ENCODE results near the gene TAOK3.

The TAOK3 gene

DNA sequence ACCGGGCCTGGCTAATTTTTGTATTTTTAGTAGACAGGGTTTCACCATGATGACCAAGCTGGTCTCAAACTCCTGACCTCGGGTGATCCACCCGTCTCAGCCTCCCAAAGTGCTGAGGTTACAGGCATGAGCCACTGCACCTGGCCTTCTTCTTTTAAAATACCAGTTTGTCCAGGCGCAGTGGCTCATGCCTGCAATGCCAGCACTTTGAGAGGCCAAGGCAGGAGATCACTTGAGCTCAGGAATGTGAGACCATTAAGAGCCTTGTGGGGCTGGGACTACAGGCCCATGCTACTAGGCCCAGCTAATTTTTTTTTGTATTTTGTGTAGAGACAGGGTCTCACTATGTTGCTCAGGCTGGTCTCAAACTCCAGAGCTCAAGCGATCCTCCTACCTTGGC, 244.8 kb downstream of the TAOK3 start:
- DNase-seq, result no peak

DNA sequence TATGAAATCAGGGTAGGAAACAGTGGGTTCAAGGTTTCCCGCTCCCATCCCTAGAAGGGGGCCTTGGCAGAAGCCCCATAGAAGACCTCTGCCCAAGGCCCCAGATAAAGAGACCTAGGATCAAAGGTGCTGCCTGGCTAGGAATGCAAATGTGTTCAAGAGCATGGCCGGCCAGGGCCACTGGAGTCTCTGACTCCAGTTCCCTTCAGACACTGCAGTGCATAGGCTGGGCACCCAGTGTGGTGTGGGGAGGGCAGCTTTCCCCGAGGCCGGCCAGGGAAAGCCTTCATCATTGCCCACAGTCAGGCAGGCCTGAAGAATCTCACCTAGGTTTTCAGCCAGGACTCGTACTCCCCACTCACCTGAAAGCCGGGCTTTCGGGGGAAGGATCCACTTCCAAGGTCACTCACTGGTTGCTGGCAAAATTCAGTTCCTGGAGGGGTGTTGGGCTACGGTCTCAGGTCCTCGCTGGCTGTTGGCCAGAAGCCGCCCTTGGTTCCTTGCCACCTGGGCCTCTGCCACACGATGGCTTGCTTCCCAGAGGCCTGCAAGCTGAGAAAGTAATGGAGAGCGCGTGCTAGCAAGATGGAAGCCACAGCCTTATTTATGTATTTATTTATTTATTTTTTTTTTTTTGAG, 246.5 kb downstream of the TAOK3 start:
- no peak for DNase-seq

DNA sequence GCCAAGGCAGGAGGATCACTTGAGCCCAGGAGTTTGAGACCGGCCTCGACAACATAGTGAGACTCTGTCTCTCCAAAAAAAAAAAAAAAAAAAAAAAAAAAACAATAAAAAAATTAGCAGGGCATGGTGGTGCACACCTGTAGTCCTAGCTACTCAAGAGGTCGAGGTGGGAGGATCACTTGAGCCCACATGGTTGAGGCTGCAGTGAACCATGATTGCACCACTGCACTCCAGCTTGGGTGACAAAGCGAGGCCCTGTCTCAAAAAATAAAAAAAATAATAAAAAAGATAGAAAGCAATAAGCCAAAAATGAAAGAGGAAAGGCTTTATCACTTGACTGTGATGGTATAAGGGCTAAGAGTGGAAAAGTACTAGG, 247.0 kb downstream of the TAOK3 start:
- DNase-seq, result no peak

GRCh38 chr12:118124333-118124874, 248.3 kb downstream of the TAOK3 start:
- DNase-seq, result no peak

DNA sequence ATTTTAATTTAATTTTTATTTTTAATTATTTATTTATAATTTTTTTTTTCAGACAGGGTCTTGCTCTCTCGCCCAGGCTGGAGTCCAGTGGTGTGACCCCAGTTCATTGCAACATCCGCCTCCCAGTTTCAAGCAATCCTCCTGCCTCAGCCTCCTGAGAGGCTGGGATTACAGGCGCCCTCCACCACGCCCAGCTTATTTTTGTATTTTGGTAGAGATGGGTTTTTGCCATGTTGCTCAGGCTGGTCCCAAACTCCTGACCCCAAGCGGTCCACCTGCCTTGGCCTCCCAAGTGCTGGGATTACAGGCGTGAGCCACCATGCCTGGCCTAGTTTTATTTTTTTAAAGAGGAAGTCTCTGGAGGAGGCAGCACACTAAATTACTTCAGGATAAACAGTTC, 250.4 kb downstream of the TAOK3 start:
- no peak for DNase-seq

GRCh38 chr12:118120579-118121363, 251.9 kb downstream of the TAOK3 start:
- DNase-seq, result peak; percentile 78

DNA sequence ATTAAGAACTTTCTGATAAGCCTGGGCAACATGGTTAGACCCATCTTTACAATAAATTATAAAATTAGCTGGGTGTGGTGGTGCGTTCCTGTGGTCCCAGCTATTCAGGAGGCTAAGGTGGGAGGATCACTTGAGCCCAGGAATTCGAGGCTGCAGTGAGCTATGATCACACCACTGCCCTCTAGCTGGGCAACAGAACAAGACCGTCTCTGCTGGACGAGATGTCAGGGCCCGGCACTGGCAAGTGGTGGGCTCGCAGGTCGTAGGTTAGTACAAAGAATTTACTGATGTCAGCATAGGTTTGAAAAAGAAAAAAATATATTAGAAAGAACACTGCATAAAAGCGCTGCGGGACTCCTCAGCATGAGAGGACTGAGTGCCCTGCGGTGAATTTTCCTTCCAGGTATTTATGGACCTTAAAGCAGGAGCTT, 253.2 kb downstream of the TAOK3 start:
- DNase-seq, result no peak

- no peak for DNase-seq
These were observed 263.6 kb downstream of the TAOK3 start for GRCh38 chr12:118109088-118109487.

DNA sequence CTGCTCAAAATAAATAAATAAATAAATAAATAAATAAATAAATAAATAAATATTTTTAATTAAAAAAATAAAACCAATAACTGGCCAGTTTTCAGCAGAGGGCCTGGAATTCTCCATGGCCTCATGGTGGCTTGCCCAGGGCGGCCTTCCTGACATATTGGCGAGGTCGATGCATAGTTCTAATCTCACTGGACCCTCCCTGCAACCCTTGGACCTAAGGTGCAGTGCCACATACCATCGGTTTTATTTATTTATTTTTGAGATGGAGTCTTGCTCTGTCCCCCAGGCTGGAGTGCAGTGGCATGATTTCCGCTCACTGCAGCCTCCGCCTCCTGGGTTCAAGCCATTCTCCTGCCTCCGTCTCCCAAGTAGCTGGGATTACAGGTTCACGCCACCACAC, 265.0 kb downstream of the TAOK3 start:
- DNase-seq, result no peak

DNA sequence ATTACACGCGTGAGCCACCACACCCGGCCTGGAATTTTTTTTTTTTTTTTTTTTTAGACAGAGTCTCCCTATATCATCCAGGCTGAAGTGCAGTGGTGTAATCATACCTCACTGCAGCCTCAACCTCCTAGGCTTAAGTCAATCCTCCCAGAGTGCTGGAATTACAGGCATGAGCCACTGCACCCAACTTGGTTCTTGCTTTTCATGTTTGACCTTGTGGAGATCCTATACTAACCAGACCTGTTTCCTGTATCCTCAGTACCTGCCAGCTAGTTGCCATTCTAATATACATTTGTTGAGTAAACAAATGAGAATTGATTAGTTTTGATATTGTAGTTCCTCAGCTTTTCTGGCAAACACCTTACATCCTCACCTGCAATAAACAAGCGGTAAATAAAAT, 265.7 kb downstream of the TAOK3 start:
- DNase-seq, result no peak

GRCh38 chr12:118103601-118104382, 268.9 kb downstream of the TAOK3 start, which contains the start of gene VSIG10:
VSIG10 (minus strand) TSS chr12:118104011; CDS start chr12:118103671, 340 bp downstream.
- peak; percentile 53 for DNase-seq

- peak; percentile 29 for DNase-seq
These were observed 269.5 kb downstream of the TAOK3 start for GRCh38 chr12:118103201-118103600.

DNA sequence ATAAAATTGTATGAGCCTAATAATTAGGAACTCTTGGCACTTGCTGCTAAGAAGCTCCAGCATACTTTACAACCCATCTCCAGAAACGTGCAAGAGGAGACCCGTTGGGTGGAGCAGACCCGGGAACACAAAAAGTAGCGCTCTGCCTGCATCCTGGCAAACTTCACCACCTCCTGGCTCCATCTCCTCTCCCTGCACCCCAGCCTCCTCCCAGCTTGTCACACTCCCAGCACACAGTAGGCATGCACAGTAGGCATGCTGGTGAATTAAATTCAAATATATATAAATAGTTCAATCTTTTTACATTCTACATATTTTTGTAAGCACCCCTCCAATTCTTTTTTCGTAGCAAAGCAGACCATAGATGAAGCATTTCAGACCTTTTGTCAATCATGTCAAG, 270.1 kb downstream of the TAOK3 start:
- DNase-seq, result no peak

DNA sequence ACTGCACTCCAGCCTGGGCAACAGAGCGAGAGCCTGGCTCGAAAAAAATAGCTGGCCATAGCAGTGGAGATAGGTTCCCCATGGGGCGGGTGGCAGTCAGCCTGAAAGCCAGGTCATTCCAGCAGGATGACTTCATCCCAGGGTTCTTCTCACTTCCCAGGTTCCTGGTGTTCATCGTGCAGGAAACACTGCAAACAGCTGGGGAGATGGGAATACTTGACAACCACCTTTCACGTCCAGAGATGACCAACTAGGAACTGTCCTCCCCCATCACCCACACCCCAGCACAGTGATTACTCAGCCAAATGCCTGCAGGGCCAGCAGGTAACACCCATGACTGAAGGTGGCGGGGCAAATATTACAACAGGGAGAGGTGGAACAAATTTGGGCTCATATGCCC, 270.6 kb downstream of the TAOK3 start:
- DNase-seq, result no peak

- DNase-seq, result no peak
These were observed 271.7 kb downstream of the TAOK3 start for GRCh38 chr12:118101051-118101450.

Data from stimulated activated CD4-positive, alpha-beta T cell treated with anti-CD3 and anti-CD28 coated beads, Interleukin-15, amount 100 ng/mL, for 24 hours (primary cell).